ENCODE results near the gene SHROOM3. TPM values are rescaled to one million over a fixed set of nuclear protein-coding genes. Genes with fewer than 3 reads are reported as not detected.

Gene SHROOM3
- total RNA-seq, 1 donor from 2014 or later, result 192 TPM

DNA sequence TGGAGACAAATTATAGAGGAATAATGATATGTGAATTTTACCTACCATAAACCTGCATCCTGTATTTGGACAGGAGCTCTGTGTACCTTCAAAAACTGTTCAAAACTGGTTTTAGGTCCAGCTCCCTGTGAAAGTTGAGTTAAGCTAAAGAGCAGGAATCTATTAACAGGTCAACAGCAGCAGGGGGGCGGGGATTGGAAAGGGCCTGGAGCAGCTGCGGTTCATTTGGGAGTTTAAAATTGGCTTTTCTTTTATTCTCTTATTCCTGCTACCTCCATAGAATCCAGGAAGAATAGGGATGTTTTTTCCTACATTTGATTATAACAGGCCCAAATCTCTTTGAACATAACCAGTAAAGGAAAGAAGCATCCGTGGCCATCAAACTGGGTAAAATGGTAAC lies 23.8 kb downstream of the SHROOM3 start:
- Histone ChIP-seq H3K4me3 (no peak overlapping the region), H3K27ac (peak overlapping the region; percentile 4 to 57), H3K27me3 (no peaks in the 10 kb centered on the region), H3K4me1 (peaks cover 0 to 6% of the 10 kb centered on the region in 2 donors), H3K36me3 (no peaks in the 10 kb centered on the region), H3K9me3 (peaks cover 0 to 10% of the 10 kb centered on the region in 2 donors)
- no peak for DNase-seq (ENCODE audit: low spot score in 2 of 2)
- TF ChIP-seq, protein P1, sequence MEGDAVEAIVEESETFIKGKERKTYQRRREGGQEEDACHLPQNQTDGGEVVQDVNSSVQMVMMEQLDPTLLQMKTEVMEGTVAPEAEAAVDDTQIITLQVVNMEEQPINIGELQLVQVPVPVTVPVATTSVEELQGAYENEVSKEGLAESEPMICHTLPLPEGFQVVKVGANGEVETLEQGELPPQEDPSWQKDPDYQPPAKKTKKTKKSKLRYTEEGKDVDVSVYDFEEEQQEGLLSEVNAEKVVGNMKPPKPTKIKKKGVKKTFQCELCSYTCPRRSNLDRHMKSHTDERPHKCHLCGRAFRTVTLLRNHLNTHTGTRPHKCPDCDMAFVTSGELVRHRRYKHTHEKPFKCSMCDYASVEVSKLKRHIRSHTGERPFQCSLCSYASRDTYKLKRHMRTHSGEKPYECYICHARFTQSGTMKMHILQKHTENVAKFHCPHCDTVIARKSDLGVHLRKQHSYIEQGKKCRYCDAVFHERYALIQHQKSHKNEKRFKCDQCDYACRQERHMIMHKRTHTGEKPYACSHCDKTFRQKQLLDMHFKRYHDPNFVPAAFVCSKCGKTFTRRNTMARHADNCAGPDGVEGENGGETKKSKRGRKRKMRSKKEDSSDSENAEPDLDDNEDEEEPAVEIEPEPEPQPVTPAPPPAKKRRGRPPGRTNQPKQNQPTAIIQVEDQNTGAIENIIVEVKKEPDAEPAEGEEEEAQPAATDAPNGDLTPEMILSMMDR (IDR thresholded peaks at IDR 0.05), result no peak
- intact Hi-C loops (cut with DNase I), result no loop called here

DNA sequence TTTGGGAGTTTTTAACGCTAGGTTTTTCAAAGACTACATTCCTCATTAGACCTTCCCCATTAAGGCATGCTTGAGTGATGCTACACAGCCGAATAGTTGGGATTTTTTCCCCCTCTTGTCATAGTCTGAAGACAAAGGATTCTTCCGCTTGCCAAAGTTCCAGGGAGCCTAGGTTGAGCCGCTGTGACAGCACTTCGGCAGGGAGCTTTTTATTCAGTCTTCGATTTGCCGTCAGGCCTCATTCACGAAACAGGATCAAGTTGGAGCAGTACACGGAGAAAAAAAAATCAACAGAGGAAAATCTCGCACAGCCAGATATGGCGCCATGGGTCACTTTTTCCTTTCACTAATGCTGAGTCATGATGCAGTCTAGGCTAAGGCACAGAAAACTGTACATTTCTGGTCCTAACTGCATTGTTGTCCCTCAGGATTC lies 24.3 kb downstream of the SHROOM3 start:
- Histone ChIP-seq H3K4me1 (peaks cover 0 to 6% of the 10 kb centered on the region in 2 donors), H3K27me3 (no peaks in the 10 kb centered on the region), H3K9me3 (peaks cover 0 to 10% of the 10 kb centered on the region in 2 donors), H3K36me3 (no peaks in the 10 kb centered on the region), H3K4me3 (peak overlapping the region; percentile 22 to 24), H3K27ac (peak overlapping the region; percentile 4 to 57)
- DNase-seq (ENCODE audit: low spot score in 2 of 2), result no peak
- intact Hi-C loops (cut with DNase I), result no loop called here
- TF ChIP-seq, protein P1 (IDR thresholded peaks at IDR 0.05), result no peak

DNA sequence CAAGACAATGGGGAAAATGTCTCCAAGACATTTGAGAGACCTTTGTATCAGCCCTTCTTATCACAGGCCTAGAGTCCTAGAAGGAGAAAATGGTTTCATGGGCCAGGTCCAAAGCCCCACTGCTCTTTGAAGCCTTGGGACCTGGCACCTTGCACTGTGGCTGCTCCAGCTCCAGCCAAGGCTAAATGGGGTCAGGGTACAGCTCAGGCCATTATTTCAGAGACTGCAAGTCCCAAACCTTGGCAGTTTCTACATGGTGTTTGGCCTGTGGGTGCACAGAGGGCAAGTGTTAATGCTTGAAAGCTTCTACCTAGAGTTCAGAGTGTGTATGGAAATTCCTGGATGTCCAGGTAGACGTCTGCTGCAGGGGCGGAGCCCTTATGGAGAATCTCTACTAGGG lies 28.5 kb downstream of the SHROOM3 start:
- Histone ChIP-seq H3K27ac (no peak overlapping the region), H3K9me3 (peaks cover 0 to 10% of the 10 kb centered on the region in 2 donors), H3K36me3 (no peaks in the 10 kb centered on the region), H3K4me3 (no peak overlapping the region), H3K4me1 (peaks cover 0 to 6% of the 10 kb centered on the region in 2 donors), H3K27me3 (no peaks in the 10 kb centered on the region)
- intact Hi-C loops (cut with DNase I), result no loop called here
- DNase-seq (ENCODE audit: low spot score in 2 of 2), result no peak
- TF ChIP-seq, protein P1 (IDR thresholded peaks at IDR 0.05), result no peak

DNA sequence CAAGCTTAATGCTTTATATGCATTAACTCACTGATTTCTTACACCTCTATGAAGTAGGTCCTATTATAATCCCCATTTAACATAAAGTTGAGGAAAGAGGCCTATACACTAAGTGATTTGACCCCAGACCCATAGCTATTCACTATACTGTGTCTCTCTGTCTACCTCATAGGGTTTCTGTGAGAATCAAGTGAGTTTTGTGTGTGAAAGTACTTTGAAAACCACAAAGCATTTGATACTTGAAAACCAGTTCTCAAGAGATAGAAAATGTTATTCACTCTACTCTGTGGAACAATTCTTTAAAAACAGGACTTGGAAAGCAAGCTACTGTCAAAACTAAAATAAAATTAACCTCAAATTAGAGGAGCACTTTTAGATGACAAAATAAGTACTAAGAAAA lies 35.0 kb downstream of the SHROOM3 start:
- H3K4me1 ChIP-seq, result no peaks in the 10 kb centered on the region
- H3K9me3 ChIP-seq, result no peaks in the 10 kb centered on the region
- H3K4me3 ChIP-seq, result no peak overlapping the region
- H3K27me3 ChIP-seq, result no peaks in the 10 kb centered on the region
- H3K27ac ChIP-seq, result no peak overlapping the region
- H3K36me3 ChIP-seq, result no peaks in the 10 kb centered on the region
- no peak for DNase-seq (ENCODE audit: low spot score in 2 of 2)
- TF ChIP-seq, protein P1 (IDR thresholded peaks at IDR 0.05), result no peak
- intact Hi-C loops (cut with DNase I), result no loop called here

DNA sequence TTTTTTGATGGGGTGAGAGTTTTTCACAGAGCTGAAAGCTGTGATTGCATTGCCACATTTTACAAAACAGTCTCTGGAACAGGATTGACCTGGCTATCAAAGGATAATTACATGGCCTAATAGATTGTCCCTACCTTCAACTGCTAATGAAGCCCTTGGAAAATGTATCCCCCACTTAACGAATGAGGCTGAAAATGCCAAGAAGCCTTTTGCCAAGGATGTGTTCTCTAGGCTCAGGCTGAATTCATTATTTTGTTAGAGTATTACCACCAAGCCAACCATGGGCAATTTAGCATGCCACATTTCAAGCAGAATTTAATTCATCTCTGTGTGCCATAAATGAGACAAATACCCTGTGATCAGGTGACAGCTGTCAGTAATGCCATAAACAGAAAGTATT lies 35.5 kb downstream of the SHROOM3 start:
- Histone ChIP-seq H3K27ac (no peak overlapping the region), H3K27me3 (no peaks in the 10 kb centered on the region), H3K36me3 (no peaks in the 10 kb centered on the region), H3K4me1 (no peaks in the 10 kb centered on the region), H3K9me3 (no peaks in the 10 kb centered on the region), H3K4me3 (no peak overlapping the region)
- intact Hi-C loops (cut with DNase I), result no loop called here
- TF ChIP-seq, protein P1 (IDR thresholded peaks at IDR 0.05), result no peak
- no peak for DNase-seq (ENCODE audit: low spot score in 2 of 2)

DNA sequence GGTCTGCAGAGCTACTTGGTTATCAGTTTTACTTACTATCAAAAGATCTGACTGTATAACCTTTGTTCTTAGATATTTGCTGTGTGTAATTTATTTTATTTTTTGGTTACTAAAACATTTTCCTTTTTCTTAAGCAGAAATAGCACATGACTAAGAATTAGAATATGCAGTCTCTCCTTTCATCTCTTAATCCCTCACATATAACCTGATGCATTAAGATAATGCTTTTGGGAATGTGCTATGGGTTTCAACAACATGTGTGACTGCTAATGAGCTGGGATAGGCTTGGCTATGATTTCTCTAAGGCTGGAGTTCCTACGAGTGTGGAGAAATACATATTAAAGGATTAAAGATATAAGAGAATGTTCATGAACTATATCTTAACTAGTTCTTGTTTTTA lies 41.5 kb downstream of the SHROOM3 start:
- TF ChIP-seq, protein P1 (IDR thresholded peaks at IDR 0.05), result no peak
- intact Hi-C loops (cut with DNase I), result no loop called here

More for the DNA sequence above, 41.5 kb downstream of the SHROOM3 start:
- Histone ChIP-seq H3K4me3 (no peak overlapping the region), H3K4me1 (no peaks in the 10 kb centered on the region), H3K36me3 (no peaks in the 10 kb centered on the region), H3K9me3 (peaks cover 0 to 2% of the 10 kb centered on the region in 2 donors), H3K27me3 (no peaks in the 10 kb centered on the region), H3K27ac (no peak overlapping the region)
- no peak for DNase-seq (ENCODE audit: low spot score in 2 of 2)

Measured in ascending aorta (tissue), 2 donors.